Psoas muscle (tissue), 8 donors: ENCODE data around the gene DPEP2. TPM values are rescaled to one million over a fixed set of nuclear protein-coding genes. Genes with fewer than 3 reads are reported as not detected.

Experiments
- ATAC-seq, 4 donors: fragments of 200-7000 bp; cut with Tn5 transposase; one replicate each; pipeline ENCODE4 v1.9.1; 2020; ENCODE audit warnings: moderate library complexity in 3 of 4, mild to moderate bottlenecking in 2 of 4
- DNase-seq, 2 donors: peaks; one replicate each; pipeline ENCODE4 v3.0.0-alpha.2; 2020
- H3K27ac ChIP-seq: fragments of 200-600 bp; one replicate; pipeline ENCODE4 v1.8.0; 2022
- H3K27me3 ChIP-seq, 3 donors: fragments of 200-600 bp in 1 of 3; one replicate each; pipeline versions ENCODE4 v1.6.1 to v1.8.0; 2013 to 2022; ENCODE audit warnings: low read length in 2 of 3, mild to moderate bottlenecking in 2 of 3, moderate library complexity in 1 of 3; ENCODE audit not compliant: insufficient read depth in 3 of 3
- H3K36me3 ChIP-seq, 2 donors: fragments of 200-600 bp in 1 of 2; one replicate each; pipeline versions ENCODE4 v1.6.1 to v1.8.0; 2013 to 2022; ENCODE audit warnings: low read depth in 1 of 2, mild to moderate bottlenecking in 1 of 2, moderate library complexity in 1 of 2; ENCODE audit not compliant: insufficient read depth in 1 of 2
- H3K4me1 ChIP-seq: fragments of 200-600 bp; one replicate; pipeline ENCODE4 v1.8.0; 2022
- H3K4me3 ChIP-seq: fragments of 200-600 bp; one replicate; pipeline ENCODE4 v1.8.0; 2022; ENCODE audit warnings: mild to moderate bottlenecking
- H3K9me3 ChIP-seq: fragments of 200-600 bp; one replicate; pipeline ENCODE4 v1.8.0; 2022
- WGBS, 3 donors: extraction: QIAGEN DNeasy Blood & Tissue Kit; methylation state at CpG; one replicate each; pipeline versions ENCODE4 v1.1.6 to v1.1.7; 2013; 5-methylcytosine and 5-hydroxymethylcytosine counted together
- intact Hi-C, 2 donors: fragments of 100-400 bp; cut with DNase I; formaldehyde crosslinking; loops; one replicate each; pipeline versions ENCODE4 v1.11.0 to v1.14.2; 2022
- polyA plus RNA-seq, 3 donors: library from polyadenylated mRNA; stranded (reverse); fragments of 200-250 nt; gene quantifications; one replicate each; pipeline ENCODE4 v1.2.3, GENCODE V29; 2013
- total RNA-seq, 4 donors: library from RNA; stranded (reverse); fragmentation: NEBNext Ultra II Directional in 2 of 4; extraction: Animal tissue kit (Norgen Biotek cat#: 25700) in 2 of 4; gene quantifications; one replicate each; pipeline versions ENCODE4 v1.2.1 to v1.2.4, GENCODE V29; 2021 to 2023
- TF ChIP-seq, protein P1 (sequence below): fragments of 200-600 bp; IDR thresholded peaks from one replicate; pipeline ENCODE4 v1.8.0; 2022; ENCODE audit warnings: antibody characterized with exemption
- donor health status: healthy with polysubstance abuse.
- donor health status: DM: no; HTN: no; CAD: no; lungs with moderate emphysema.
- donor health status: Bipolar disorder and iron deficiency.
- donor health status: healthy.
- donor health status: DM: yes; HTN: yes; CAD: no.
- donor health status: DM: no; HTN: no; CAD: no.
- donor health status: DM: no; HTN: no; CAD: no.
- donor health status: DM: yes; HTN: yes; CAD: no.

DPEP2 gene
- total and polyA plus RNA-seq, 7 donors, result 0.23 to 1.1 (median 0.28) TPM; not detected in 1

DNA sequence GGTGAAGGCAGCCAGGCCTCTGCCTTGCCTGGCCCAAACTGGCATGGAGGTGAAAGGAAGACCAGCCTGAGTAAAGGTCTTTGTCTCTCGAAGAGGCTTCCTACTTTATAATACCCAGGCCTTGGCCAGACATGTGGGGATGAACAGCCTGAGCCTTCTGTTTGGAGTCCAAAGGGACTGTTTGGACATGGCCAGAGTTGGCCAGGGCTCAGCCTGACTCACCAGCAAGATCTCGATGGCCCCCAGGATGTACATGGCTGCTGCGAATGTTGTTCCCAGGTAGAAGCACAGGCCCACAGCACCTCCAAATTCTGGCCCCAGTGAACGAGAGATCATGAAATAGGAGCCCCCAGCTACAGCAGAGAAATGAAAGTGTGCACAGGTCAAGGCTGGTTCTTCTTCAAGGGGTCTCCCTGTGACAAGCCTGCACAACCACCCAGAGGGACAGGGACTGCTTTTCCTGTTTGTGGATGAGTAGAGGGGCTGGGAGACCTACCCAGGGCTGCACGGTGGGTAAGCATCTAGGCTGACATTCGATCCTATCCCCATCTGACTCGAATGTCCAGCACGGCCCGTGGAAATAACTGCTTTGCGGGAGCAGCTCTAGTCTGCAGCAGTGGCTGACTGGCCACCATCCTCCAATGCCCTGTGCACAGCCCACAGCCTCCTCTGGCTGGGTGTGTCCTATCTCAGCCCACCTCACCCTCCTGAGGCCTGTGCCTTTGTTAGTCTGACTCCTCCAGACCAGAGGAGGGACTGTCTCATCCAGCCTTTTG, 44.7 kb downstream of the DPEP2 start:
- intact Hi-C loops, result no loop called here
- Histone ChIP-seq H3K27ac (no peak overlapping the region), H3K4me3 (no peak overlapping the region), H3K27me3 (no peaks in the 10 kb centered on the region), H3K4me1 (peaks cover 22% of the 10 kb centered on the region), H3K36me3 (peaks cover 0 to 100% of the 10 kb centered on the region in 2 donors), H3K9me3 (no peaks in the 10 kb centered on the region)
- TF ChIP-seq, protein P1, sequence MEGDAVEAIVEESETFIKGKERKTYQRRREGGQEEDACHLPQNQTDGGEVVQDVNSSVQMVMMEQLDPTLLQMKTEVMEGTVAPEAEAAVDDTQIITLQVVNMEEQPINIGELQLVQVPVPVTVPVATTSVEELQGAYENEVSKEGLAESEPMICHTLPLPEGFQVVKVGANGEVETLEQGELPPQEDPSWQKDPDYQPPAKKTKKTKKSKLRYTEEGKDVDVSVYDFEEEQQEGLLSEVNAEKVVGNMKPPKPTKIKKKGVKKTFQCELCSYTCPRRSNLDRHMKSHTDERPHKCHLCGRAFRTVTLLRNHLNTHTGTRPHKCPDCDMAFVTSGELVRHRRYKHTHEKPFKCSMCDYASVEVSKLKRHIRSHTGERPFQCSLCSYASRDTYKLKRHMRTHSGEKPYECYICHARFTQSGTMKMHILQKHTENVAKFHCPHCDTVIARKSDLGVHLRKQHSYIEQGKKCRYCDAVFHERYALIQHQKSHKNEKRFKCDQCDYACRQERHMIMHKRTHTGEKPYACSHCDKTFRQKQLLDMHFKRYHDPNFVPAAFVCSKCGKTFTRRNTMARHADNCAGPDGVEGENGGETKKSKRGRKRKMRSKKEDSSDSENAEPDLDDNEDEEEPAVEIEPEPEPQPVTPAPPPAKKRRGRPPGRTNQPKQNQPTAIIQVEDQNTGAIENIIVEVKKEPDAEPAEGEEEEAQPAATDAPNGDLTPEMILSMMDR, result no peak
- DNase-seq (peak in 1 of 2 donors; percentile 25), ATAC-seq (peak in 2 of 4 donors; percentile 30 to 46)
- 46 to 67% (median 53%) methylated on average over 10 of the region's 10 CpGs for WGBS, 3 donors

DNA sequence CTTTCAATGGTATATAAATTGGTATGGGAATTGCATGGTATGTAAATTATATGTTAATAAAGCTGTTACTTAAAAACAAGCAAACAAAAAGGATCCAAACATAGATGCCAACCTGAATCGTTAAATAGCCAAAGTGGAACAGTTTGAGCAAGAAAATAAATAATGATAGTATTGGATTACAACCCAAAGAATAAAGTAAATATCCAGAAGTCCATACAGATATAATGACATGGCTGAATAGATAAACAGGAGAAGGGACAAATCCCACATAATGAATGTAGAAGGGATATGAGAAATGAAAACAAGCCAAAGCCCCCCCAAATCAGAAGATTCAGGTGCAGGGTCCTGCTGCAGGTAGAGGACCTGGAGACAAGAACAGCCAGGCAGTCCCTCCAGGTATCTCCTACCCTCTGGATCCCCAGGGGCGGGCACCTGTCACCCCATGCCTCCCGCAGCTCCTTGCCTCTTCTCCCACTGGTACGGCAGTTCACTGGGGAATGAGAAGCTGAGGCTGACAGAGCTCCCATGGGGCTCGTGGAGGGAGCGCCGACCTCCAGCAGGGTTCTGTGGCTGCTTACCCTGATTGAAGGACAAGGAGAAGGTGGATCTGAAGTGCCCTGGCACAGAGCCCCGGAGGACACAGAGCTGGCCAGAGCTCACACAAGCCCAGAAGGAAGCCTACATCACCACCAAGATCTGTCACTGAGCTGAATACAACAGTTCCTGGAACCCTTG, 45.5 kb downstream of the DPEP2 start:
- no peak for ATAC-seq
- H3K9me3 ChIP-seq, result no peaks in the 10 kb centered on the region
- H3K4me3 ChIP-seq, result no peak overlapping the region
- DNase-seq, result no peak
- 66 to 87% (median 73%) methylated on average over 8 of the region's 8 CpGs for WGBS, 3 donors
- peaks cover 14% of the 10 kb centered on the region for H3K4me1 ChIP-seq
- H3K36me3 ChIP-seq, result peaks cover 0 to 100% of the 10 kb centered on the region in 2 donors
- TF ChIP-seq, protein P1, result no peak
- H3K27me3 ChIP-seq, result no peaks in the 10 kb centered on the region
- intact Hi-C loops, result no loop called here
- H3K27ac ChIP-seq, result no peak overlapping the region

DNA sequence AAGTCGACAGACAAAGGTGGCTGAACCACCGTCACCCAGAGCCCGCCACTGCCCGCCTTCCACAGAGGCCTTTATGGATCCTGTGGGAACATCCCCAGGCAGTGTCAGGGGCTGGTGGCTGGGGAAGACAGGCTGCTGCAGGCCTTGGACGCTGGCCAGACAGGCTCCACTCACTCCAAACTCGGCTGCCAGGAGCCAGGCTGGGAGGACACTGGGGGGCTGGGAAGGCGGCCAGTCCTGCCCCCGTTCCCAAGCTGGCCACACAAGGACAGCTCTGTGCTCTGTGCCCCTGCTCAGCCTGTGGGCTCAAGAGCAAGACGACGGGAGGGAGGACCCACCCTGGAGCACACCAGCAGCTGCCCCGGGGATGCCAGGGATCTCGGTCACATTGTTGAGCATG, 47.8 kb downstream of the DPEP2 start:
- DNase-seq (peak in 1 of 2 donors; percentile 53), ATAC-seq (peak in 3 of 4 donors; percentile 23 to 54 (median 28))
- H3K4me1 ChIP-seq, result peaks cover 10% of the 10 kb centered on the region
- H3K27me3 ChIP-seq, result no peaks in the 10 kb centered on the region
- intact Hi-C loops, result no loop called here
- 20 to 39% (median 28%) methylated on average over 12 of the region's 12 CpGs for WGBS, 3 donors
- H3K36me3 ChIP-seq, result peaks cover 9 to 100% of the 10 kb centered on the region in 2 donors
- no peak overlapping the region for H3K27ac ChIP-seq
- no peaks in the 10 kb centered on the region for H3K9me3 ChIP-seq
- H3K4me3 ChIP-seq, result no peak overlapping the region
- TF ChIP-seq, protein P1, result no peak

DNA sequence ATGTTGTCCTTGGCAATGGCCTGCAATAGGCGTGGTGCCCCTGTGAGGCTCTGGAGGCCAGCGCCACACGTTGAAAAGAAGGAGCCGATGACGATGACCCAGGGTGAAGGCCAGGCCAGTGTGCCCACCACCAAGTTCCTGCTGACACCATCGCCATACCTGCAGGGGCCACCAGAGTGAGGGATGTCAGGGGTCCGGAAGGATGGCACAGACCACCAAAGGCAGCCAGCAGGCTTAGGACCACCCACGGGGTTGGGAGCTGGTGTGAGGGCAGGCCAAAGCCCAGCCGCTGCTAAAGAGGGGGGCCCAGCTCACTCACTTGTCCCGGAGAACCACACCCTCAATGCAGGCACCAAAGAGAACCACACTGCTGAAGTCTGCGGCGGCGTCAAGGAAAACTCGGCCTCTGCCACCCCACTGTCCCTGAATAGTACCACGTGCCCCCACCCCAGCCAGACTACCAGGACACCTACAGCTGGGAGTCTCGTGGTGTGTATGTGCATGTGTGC, 48.9 kb downstream of the DPEP2 start:
- no peak for ATAC-seq
- H3K27me3 ChIP-seq, result no peaks in the 10 kb centered on the region
- peaks cover 10% of the 10 kb centered on the region for H3K4me1 ChIP-seq
- peak in 1 of 2 donors; percentile 12 for DNase-seq
- H3K27ac ChIP-seq, result no peak overlapping the region
- peaks cover 9 to 100% of the 10 kb centered on the region in 2 donors for H3K36me3 ChIP-seq
- H3K4me3 ChIP-seq, result no peak overlapping the region
- no peaks in the 10 kb centered on the region for H3K9me3 ChIP-seq
- intact Hi-C loops, result no loop called here
- TF ChIP-seq, protein P1, result no peak
- WGBS, 3 donors, result 82 to 88% (median 84%) methylated on average over 16 of the region's 16 CpGs
